Trophoblast cell (in vitro differentiated cells and primary cell): ENCODE measurements around the gene MEIKIN.

Source experiments
- DNase-seq, 2 donors: peaks; one replicate each; pipeline ENCODE4 v3.0.0-alpha.2; 2016
- H2AFZ ChIP-seq: 2 replicates; pipeline ENCODE4 v1.6.1; 2013; ENCODE audit warnings: low read length, moderate library complexity, mild to moderate bottlenecking; ENCODE audit not compliant: insufficient read depth, poor library complexity
- H2AK5ac ChIP-seq: 2 replicates; pipeline ENCODE4 v1.6.1; 2013; ENCODE audit warnings: mild to moderate bottlenecking, low read length
- H2BK120ac ChIP-seq: 2 replicates; pipeline ENCODE4 v1.6.1; 2013; ENCODE audit warnings: low read length, mild to moderate bottlenecking, moderate library complexity; ENCODE audit not compliant: insufficient read depth, poor library complexity
- H2BK12ac ChIP-seq: 2 replicates; pipeline ENCODE4 v1.6.1; 2013; ENCODE audit warnings: mild to moderate bottlenecking, low read length, moderate library complexity
- H2BK5ac ChIP-seq: 2 replicates; pipeline ENCODE4 v1.6.1; 2013; ENCODE audit warnings: low read length, low read depth, moderate library complexity, mild to moderate bottlenecking; ENCODE audit not compliant: poor library complexity
- H3K14ac ChIP-seq: 2 replicates; pipeline ENCODE4 v1.6.1; 2013; ENCODE audit warnings: mild to moderate bottlenecking, low read length
- H3K18ac ChIP-seq: 2 replicates; pipeline ENCODE4 v1.6.1; 2013; ENCODE audit warnings: mild to moderate bottlenecking, low read length
- H3K23ac ChIP-seq: 2 replicates; pipeline ENCODE4 v1.6.1; 2013; ENCODE audit warnings: low read length
- H3K27ac ChIP-seq: 2 replicates; pipeline ENCODE4 v1.5.1; 2013; ENCODE audit warnings: low read depth, mild to moderate bottlenecking, inconsistent platforms, low read length, moderate library complexity
- H3K27me3 ChIP-seq: 2 replicates; pipeline ENCODE4 v1.6.1; 2013; ENCODE audit warnings: inconsistent platforms, mild to moderate bottlenecking, low read length, moderate library complexity; ENCODE audit not compliant: insufficient read depth
- H3K36me3 ChIP-seq, 2 experiments: 1 replicate in 1 of 2; 2 replicates in 1 of 2; pipeline ENCODE4 v1.6.1; 2013; ENCODE audit warnings: low read length in 2 of 2, mild to moderate bottlenecking in 2 of 2, moderate library complexity in 1 of 2; ENCODE audit not compliant: insufficient read depth in 2 of 2, control insufficient read depth in 1 of 2
- H3K4ac ChIP-seq: 2 replicates; pipeline ENCODE4 v1.6.1; 2013; ENCODE audit warnings: low read depth, mild to moderate bottlenecking, low read length, moderate library complexity
- H3K4me1 ChIP-seq, 2 experiments: 1 replicate in 1 of 2; 2 replicates in 1 of 2; pipeline ENCODE4 v1.6.1; 2013; ENCODE audit warnings: low read length in 2 of 2, mild to moderate bottlenecking in 2 of 2, moderate library complexity in 1 of 2; ENCODE audit not compliant: insufficient read depth in 2 of 2, control insufficient read depth in 1 of 2
- H3K4me2 ChIP-seq: 2 replicates; pipeline ENCODE4 v1.6.1; 2013; ENCODE audit warnings: inconsistent platforms, mild to moderate bottlenecking, low read length, moderate library complexity
- H3K4me3 ChIP-seq: 2 replicates; pipeline ENCODE4 v1.5.1; 2013; ENCODE audit warnings: mild to moderate bottlenecking, low read depth, low read length, inconsistent platforms
- H3K79me1 ChIP-seq: one replicate; pipeline ENCODE4 v1.6.1; 2013; ENCODE audit warnings: low read length
- H3K79me2 ChIP-seq: 2 replicates; pipeline ENCODE4 v1.6.1; 2013; ENCODE audit warnings: low read length, mild to moderate bottlenecking; ENCODE audit not compliant: control insufficient read depth, insufficient read depth, poor library complexity
- H3K9ac ChIP-seq: 2 replicates; pipeline ENCODE4 v1.6.1; 2013; ENCODE audit warnings: mild to moderate bottlenecking, low read length
- H3K9me3 ChIP-seq: 2 replicates; pipeline ENCODE4 v1.6.1; 2013; ENCODE audit warnings: low read depth, mild to moderate bottlenecking, control low read depth, inconsistent platforms, low read length; ENCODE audit not compliant: insufficient read depth
- H4K12ac ChIP-seq: 2 replicates; pipeline ENCODE4 v1.6.1; 2013; ENCODE audit warnings: low read depth, mild to moderate bottlenecking, low read length, moderate library complexity
- H4K8ac ChIP-seq: 2 replicates; pipeline ENCODE4 v1.6.1; 2013; ENCODE audit warnings: low read depth, mild to moderate bottlenecking, low read length, moderate library complexity
- H4K91ac ChIP-seq: one replicate; pipeline ENCODE4 v1.6.1; 2013; ENCODE audit warnings: low read depth, mild to moderate bottlenecking, low read length, moderate library complexity
- WGBS: extraction: QIAGEN DNeasy Blood & Tissue Kit; methylation state at CpG from one replicate; pipeline ENCODE4 v1.1.7; 2013; ENCODE audit warnings: missing lambda C conversion rate; ENCODE audit not compliant: insufficient read length, insufficient coverage; ENCODE audit errors: extremely low coverage; 5-methylcytosine and 5-hydroxymethylcytosine counted together

MEIKIN gene

GRCh38 chr5:131767891-131768290 lies 177.6 kb downstream of the MEIKIN start:
- Histone ChIP-seq H2AK5ac (no peak overlapping the region), H4K91ac (no peak overlapping the region), H2AFZ (no peak overlapping the region), H3K4me2 (no peak overlapping the region), H2BK5ac (no peak overlapping the region), H3K4me3 (no peak overlapping the region), H3K27ac (no peak overlapping the region), H3K27me3 (no peaks in the 10 kb centered on the region), H2BK120ac (no peak overlapping the region), H4K8ac (no peak overlapping the region), H3K23ac (no peak overlapping the region), H2BK12ac (no peak overlapping the region), H3K9me3 (no peaks in the 10 kb centered on the region), H3K9ac (no peak overlapping the region), H4K12ac (no peak overlapping the region), H3K14ac (no peak overlapping the region), H3K4ac (no peak overlapping the region), H3K4me1 (peaks cover 0 to 2% of the 10 kb centered on the region in 2 experiments), H3K36me3 (no peaks in the 10 kb centered on the region), H3K18ac (no peak overlapping the region), H3K79me1 (no peaks in the 10 kb centered on the region), H3K79me2 (peaks cover 2% of the 10 kb centered on the region)
- no peak for DNase-seq

- peaks cover 2% of the 10 kb centered on the region for H3K79me2 ChIP-seq
- H2BK5ac ChIP-seq: no peak overlapping the region
- H3K4me2 ChIP-seq: no peak overlapping the region
- no peak overlapping the region for H2AFZ ChIP-seq
- H3K14ac ChIP-seq: no peak overlapping the region
- no peak overlapping the region for H3K27ac ChIP-seq
- H3K79me1 ChIP-seq: no peaks in the 10 kb centered on the region
- H3K18ac ChIP-seq: no peak overlapping the region
- H3K36me3 ChIP-seq: no peaks in the 10 kb centered on the region
- no peak overlapping the region for H3K23ac ChIP-seq
- no peaks in the 10 kb centered on the region for H3K27me3 ChIP-seq
- H3K4ac ChIP-seq: peak overlapping the region; percentile 40
- H4K91ac ChIP-seq: no peak overlapping the region
- H3K4me3 ChIP-seq: no peak overlapping the region
- no peak overlapping the region for H2AK5ac ChIP-seq
- H3K9me3 ChIP-seq: no peaks in the 10 kb centered on the region
- no peak overlapping the region for H4K12ac ChIP-seq
- no peak for DNase-seq
- H3K4me1 ChIP-seq: peaks cover 0 to 2% of the 10 kb centered on the region in 2 experiments
- no peak overlapping the region for H2BK12ac ChIP-seq
- no CpG with 5 or more reads among the region's 3 CpGs for WGBS
- H3K9ac ChIP-seq: peak overlapping the region; percentile 56
- H2BK120ac ChIP-seq: no peak overlapping the region
- no peak overlapping the region for H4K8ac ChIP-seq
Measured at GRCh38 chr5:131766689-131767088, 178.8 kb downstream of the MEIKIN start.

- WGBS: no CpG with 5 or more reads among the region's 1 CpG
- H3K79me2 ChIP-seq: peaks cover 2% of the 10 kb centered on the region
Measured at GRCh38 chr5:131765261-131765660, 180.2 kb downstream of the MEIKIN start.

GRCh38 chr5:131763968-131764367 lies 181.5 kb downstream of the MEIKIN start:
- DNase-seq: no peak
- WGBS: no CpG with 5 or more reads among the region's 3 CpGs
- Histone ChIP-seq H2AK5ac (no peak overlapping the region), H2BK12ac (no peak overlapping the region), H3K79me1 (no peaks in the 10 kb centered on the region), H4K8ac (no peak overlapping the region), H3K27me3 (no peaks in the 10 kb centered on the region), H3K4me2 (no peak overlapping the region), H4K12ac (no peak overlapping the region), H3K4ac (no peak overlapping the region), H3K18ac (no peak overlapping the region), H3K9me3 (no peaks in the 10 kb centered on the region), H4K91ac (no peak overlapping the region), H3K23ac (no peak overlapping the region), H3K4me3 (no peak overlapping the region), H3K4me1 (no peaks in the 10 kb centered on the region), H2BK5ac (no peak overlapping the region), H3K14ac (no peak overlapping the region), H3K27ac (no peak overlapping the region), H3K79me2 (peaks cover 2% of the 10 kb centered on the region), H3K36me3 (no peaks in the 10 kb centered on the region), H2BK120ac (no peak overlapping the region), H3K9ac (no peak overlapping the region), H2AFZ (no peak overlapping the region)

More at GRCh38 chr5:131765261-131765660, 180.2 kb downstream of the MEIKIN start:
- no peak overlapping the region for H3K18ac ChIP-seq
- no peak overlapping the region for H4K8ac ChIP-seq
- H2AK5ac ChIP-seq: no peak overlapping the region
- no peak overlapping the region for H3K4me2 ChIP-seq
- H3K14ac ChIP-seq: no peak overlapping the region
- H3K4ac ChIP-seq: no peak overlapping the region
- H3K79me1 ChIP-seq: no peaks in the 10 kb centered on the region
- no peaks in the 10 kb centered on the region for H3K9me3 ChIP-seq
- DNase-seq: no peak
- no peak overlapping the region for H2AFZ ChIP-seq
- no peak overlapping the region for H3K4me3 ChIP-seq
- no peak overlapping the region for H2BK12ac ChIP-seq
- no peak overlapping the region for H3K9ac ChIP-seq
- no peak overlapping the region for H4K12ac ChIP-seq
- H3K27ac ChIP-seq: no peak overlapping the region
- no peak overlapping the region for H4K91ac ChIP-seq
- no peak overlapping the region for H3K23ac ChIP-seq
- H3K4me1 ChIP-seq: peaks cover 0 to 2% of the 10 kb centered on the region in 2 experiments
- H3K27me3 ChIP-seq: no peaks in the 10 kb centered on the region
- H2BK5ac ChIP-seq: no peak overlapping the region
- no peaks in the 10 kb centered on the region for H3K36me3 ChIP-seq
- H2BK120ac ChIP-seq: no peak overlapping the region
